HepG2 (cell line): ENCODE measurements around the gene PHLDB1. TPM values are rescaled to one million over a fixed set of nuclear protein-coding genes. Genes with fewer than 3 reads are reported as not detected.
A peak's percentile ranks its signal among the peaks of the same experiment; 100 is the strongest.

Experiments used
- ETV5 ChIP-seq: IDR thresholded peaks from 2 replicates; pipeline ENCODE4 v1.6.1; 2018; ENCODE audit warnings: missing biosample characterization, missing genetic modification reagents, inconsistent platforms, borderline replicate concordance
- KLF15 ChIP-seq: sonication (generic); formaldehyde crosslinking; IDR thresholded peaks from 2 replicates; pipeline ENCODE4 v1.8.1; 2023; ENCODE audit warnings: borderline replicate concordance, mild to moderate bottlenecking, inconsistent platforms, missing genetic modification reagents, mixed read lengths
- SIN3A ChIP-seq: IDR thresholded peaks from 2 replicates; pipeline ENCODE4 v1.6.1; 2011; ENCODE audit warnings: low read depth, mild to moderate bottlenecking, control low read depth, low read length, borderline replicate concordance
- TP53 ChIP-seq: sonication (generic); formaldehyde crosslinking; conservative IDR thresholded peaks from 2 replicates; pipeline ENCODE4 v1.4.0; 2020; ENCODE audit warnings: missing genetic modification reagents
- ZNF773 ChIP-seq: sonication (generic); formaldehyde crosslinking; IDR thresholded peaks from 2 replicates; pipeline ENCODE4 v1.4.0; 2020; ENCODE audit warnings: missing genetic modification reagents, borderline replicate concordance
- ZNF777 ChIP-seq: sonication (generic); formaldehyde crosslinking; IDR thresholded peaks from 2 replicates; pipeline ENCODE4 v1.4.0; 2020; ENCODE audit warnings: missing genetic modification reagents
- ZNF816 ChIP-seq: sonication (generic); formaldehyde crosslinking; IDR thresholded peaks from 2 replicates; pipeline ENCODE4 v1.8.0; 2022; ENCODE audit warnings: missing genetic modification reagents, mild to moderate bottlenecking, borderline replicate concordance
- ZNF883 ChIP-seq: sonication (generic); formaldehyde crosslinking; IDR thresholded peaks from 2 replicates; pipeline ENCODE4 v1.5.1; 2020; ENCODE audit warnings: mild to moderate bottlenecking, missing genetic modification reagents; ENCODE audit errors: not compliant biosample characterization
- polyA plus RNA-seq, 8 experiments: library from polyadenylated mRNA; depleted of rRNA in 3 of 8; stranded (reverse) in 7 of 8; unstranded in 1 of 8; fragments of >200 nt; fragmentation: Illumina TruSeq in 4 of 8; extraction: Trizol in 4 of 8; gene quantifications; 2 replicates each; pipeline versions ENCODE4 v1.2.1 to v1.2.3, GENCODE V29; 2011 to 2016; ENCODE audit warnings: low read depth in 4 of 8, missing spikeins in 1 of 8, mixed read lengths in 1 of 8; ENCODE audit not compliant: insufficient read depth in 1 of 8
- total RNA-seq, 5 experiments: library from RNA; depleted of rRNA; stranded (reverse); fragments of >200 nt; fragmentation: Illumina TruSeq; extraction: Trizol; gene quantifications; 2 replicates each; pipeline ENCODE4 v1.2.3, GENCODE V29; 2016; ENCODE audit warnings: low read depth in 1 of 5
- TF ChIP-seq, protein P1 (sequence below): sonication (generic); formaldehyde crosslinking; IDR thresholded peaks from 2 replicates; pipeline ENCODE4 v1.9.0; 2022; ENCODE audit warnings: low read depth, missing genetic modification reagents
- TF ChIP-seq, protein P2 (sequence below): sonication (generic); formaldehyde crosslinking; IDR thresholded peaks from 2 replicates; pipeline ENCODE4 v1.4.0; 2020; ENCODE audit warnings: missing genetic modification reagents
- TF ChIP-seq, protein P3 (sequence below), 2 experiments: sonication (generic) in 1 of 2; formaldehyde crosslinking in 1 of 2; IDR thresholded peaks; 2 replicates each; pipeline versions ENCODE4 v1.4.0 to v1.6.1; 2018 to 2020; ENCODE audit warnings: missing genetic modification reagents in 2 of 2, borderline replicate concordance in 1 of 2, low read depth in 1 of 2, mild to moderate bottlenecking in 1 of 2, missing biosample characterization in 1 of 2
- TF ChIP-seq, protein P4 (sequence below): sonication (generic); formaldehyde crosslinking; IDR thresholded peaks from 2 replicates; pipeline ENCODE4 v1.5.0; 2020; ENCODE audit warnings: mild to moderate bottlenecking, missing genetic modification reagents
- TF ChIP-seq, protein P5 (sequence below): sonication (generic); formaldehyde crosslinking; conservative IDR thresholded peaks from 2 replicates; pipeline ENCODE4 v1.8.0; 2022; ENCODE audit warnings: low read depth, missing genetic modification reagents

Gene PHLDB1
- total and polyA plus RNA-seq, 2 of the 13 experiments (the other 11 are each of a cell fraction or from before 2014, with no cell fraction given), result 13.8 to 14.2 TPM

DNA sequence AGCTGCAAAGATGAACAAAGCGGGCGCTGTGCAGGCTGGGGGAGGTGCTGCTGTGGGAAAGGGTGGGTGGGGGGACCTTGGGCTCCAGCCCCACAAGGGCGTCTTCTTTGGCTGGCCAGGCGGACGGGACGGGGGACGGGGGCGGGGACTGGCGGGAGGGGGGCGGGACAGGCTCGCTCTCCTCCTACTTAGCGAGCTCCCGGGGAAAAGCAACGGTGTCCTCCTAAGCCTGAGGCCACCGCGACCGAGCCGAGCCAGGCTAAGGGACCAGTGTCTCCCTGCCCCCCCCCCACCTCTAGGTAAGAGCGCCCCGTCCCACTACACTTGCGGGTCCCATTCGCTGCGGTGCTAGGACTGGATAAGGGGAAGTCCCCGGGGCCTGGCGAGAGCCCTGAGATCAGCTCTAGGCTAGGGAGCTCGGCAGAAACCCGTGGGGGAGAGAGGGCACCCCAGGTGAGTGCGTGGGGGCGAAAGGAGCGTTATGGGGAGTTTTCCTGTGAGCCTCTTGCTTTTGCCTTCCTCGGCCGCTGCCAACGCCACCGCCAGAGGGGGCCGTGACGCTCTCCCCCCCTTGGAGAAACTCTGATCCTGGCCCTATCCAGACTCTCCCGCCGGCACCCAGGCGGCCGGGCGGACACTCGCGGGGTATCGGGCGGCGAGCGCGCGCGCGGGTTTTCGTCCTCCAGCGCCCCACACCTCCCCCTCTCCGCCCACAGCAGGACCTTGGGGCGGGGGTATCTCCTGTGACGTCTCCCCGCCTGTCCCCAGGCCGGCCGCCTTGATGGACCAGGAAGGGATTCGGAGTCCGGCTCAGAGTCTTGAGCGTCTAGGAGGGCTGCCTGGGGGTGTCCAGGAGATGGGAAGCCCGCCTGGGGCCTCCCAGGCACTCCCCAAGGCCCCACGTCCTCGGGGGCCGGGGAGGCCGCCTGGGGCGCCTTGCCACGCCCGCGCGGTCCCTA lies at the start of gene PHLDB1 (continued):
- TF ChIP-seq, protein P1, sequence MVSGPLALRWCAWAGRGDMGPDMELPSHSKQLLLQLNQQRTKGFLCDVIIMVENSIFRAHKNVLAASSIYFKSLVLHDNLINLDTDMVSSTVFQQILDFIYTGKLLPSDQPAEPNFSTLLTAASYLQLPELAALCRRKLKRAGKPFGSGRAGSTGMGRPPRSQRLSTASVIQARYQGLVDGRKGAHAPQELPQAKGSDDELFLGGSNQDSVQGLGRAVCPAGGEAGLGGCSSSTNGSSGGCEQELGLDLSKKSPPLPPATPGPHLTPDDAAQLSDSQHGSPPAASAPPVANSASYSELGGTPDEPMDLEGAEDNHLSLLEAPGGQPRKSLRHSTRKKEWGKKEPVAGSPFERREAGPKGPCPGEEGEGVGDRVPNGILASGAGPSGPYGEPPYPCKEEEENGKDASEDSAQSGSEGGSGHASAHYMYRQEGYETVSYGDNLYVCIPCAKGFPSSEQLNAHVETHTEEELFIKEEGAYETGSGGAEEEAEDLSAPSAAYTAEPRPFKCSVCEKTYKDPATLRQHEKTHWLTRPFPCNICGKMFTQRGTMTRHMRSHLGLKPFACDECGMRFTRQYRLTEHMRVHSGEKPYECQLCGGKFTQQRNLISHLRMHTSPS (CRISPR knock-in tag), result no peak
- 0 out of 2 replicates have a peak, but pooled peaks have one; percentile 47 for TF ChIP-seq ZNF816 (CRISPR knock-in tag)
- TF ChIP-seq, protein P2, sequence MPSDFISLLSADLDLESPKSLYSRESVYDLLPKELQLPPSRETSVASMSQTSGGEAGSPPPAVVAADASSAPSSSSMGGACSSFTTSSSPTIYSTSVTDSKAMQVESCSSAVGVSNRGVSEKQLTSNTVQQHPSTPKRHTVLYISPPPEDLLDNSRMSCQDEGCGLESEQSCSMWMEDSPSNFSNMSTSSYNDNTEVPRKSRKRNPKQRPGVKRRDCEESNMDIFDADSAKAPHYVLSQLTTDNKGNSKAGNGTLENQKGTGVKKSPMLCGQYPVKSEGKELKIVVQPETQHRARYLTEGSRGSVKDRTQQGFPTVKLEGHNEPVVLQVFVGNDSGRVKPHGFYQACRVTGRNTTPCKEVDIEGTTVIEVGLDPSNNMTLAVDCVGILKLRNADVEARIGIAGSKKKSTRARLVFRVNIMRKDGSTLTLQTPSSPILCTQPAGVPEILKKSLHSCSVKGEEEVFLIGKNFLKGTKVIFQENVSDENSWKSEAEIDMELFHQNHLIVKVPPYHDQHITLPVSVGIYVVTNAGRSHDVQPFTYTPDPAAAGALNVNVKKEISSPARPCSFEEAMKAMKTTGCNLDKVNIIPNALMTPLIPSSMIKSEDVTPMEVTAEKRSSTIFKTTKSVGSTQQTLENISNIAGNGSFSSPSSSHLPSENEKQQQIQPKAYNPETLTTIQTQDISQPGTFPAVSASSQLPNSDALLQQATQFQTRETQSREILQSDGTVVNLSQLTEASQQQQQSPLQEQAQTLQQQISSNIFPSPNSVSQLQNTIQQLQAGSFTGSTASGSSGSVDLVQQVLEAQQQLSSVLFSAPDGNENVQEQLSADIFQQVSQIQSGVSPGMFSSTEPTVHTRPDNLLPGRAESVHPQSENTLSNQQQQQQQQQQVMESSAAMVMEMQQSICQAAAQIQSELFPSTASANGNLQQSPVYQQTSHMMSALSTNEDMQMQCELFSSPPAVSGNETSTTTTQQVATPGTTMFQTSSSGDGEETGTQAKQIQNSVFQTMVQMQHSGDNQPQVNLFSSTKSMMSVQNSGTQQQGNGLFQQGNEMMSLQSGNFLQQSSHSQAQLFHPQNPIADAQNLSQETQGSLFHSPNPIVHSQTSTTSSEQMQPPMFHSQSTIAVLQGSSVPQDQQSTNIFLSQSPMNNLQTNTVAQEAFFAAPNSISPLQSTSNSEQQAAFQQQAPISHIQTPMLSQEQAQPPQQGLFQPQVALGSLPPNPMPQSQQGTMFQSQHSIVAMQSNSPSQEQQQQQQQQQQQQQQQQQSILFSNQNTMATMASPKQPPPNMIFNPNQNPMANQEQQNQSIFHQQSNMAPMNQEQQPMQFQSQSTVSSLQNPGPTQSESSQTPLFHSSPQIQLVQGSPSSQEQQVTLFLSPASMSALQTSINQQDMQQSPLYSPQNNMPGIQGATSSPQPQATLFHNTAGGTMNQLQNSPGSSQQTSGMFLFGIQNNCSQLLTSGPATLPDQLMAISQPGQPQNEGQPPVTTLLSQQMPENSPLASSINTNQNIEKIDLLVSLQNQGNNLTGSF, result no peak
- TF ChIP-seq, protein P3, sequence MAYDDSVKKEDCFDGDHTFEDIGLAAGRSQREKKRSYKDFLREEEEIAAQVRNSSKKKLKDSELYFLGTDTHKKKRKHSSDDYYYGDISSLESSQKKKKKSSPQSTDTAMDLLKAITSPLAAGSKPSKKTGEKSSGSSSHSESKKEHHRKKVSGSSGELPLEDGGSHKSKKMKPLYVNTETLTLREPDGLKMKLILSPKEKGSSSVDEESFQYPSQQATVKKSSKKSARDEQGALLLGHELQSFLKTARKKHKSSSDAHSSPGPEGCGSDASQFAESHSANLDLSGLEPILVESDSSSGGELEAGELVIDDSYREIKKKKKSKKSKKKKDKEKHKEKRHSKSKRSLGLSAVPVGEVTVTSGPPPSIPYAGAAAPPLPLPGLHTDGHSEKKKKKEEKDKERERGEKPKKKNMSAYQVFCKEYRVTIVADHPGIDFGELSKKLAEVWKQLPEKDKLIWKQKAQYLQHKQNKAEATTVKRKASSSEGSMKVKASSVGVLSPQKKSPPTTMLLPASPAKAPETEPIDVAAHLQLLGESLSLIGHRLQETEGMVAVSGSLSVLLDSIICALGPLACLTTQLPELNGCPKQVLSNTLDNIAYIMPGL (CRISPR knock-in tag; IDR thresholded peaks at IDR 0.05; ENCODE audit: borderline replicate concordance in 1 of 2, low read depth in 1 of 2), result peak; percentile 49 to 68; a peak in 3 of 4 replicates
- no peak for TF ChIP-seq ZNF883 (CRISPR knock-in tag)
- TF ChIP-seq, protein P4, sequence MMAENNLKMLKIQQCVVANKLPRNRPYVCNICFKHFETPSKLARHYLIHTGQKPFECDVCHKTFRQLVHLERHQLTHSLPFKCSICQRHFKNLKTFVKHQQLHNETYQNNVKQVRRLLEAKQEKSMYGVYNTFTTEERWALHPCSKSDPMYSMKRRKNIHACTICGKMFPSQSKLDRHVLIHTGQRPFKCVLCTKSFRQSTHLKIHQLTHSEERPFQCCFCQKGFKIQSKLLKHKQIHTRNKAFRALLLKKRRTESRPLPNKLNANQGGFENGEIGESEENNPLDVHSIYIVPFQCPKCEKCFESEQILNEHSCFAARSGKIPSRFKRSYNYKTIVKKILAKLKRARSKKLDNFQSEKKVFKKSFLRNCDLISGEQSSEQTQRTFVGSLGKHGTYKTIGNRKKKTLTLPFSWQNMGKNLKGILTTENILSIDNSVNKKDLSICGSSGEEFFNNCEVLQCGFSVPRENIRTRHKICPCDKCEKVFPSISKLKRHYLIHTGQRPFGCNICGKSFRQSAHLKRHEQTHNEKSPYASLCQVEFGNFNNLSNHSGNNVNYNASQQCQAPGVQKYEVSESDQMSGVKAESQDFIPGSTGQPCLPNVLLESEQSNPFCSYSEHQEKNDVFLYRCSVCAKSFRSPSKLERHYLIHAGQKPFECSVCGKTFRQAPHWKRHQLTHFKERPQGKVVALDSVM (CRISPR knock-in tag), result peak; percentile 12; the same call in 1 of the 2 replicates
- TF ChIP-seq ZNF773, result no peak
- no peak for TF ChIP-seq ETV5 (CRISPR knock-in tag)
- TF ChIP-seq, protein P5, sequence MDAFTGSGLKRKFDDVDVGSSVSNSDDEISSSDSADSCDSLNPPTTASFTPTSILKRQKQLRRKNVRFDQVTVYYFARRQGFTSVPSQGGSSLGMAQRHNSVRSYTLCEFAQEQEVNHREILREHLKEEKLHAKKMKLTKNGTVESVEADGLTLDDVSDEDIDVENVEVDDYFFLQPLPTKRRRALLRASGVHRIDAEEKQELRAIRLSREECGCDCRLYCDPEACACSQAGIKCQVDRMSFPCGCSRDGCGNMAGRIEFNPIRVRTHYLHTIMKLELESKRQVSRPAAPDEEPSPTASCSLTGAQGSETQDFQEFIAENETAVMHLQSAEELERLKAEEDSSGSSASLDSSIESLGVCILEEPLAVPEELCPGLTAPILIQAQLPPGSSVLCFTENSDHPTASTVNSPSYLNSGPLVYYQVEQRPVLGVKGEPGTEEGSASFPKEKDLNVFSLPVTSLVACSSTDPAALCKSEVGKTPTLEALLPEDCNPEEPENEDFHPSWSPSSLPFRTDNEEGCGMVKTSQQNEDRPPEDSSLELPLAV (CRISPR knock-in tag), result no peak
- TF ChIP-seq TP53, result no peak
- TF ChIP-seq KLF15 (CRISPR knock-in tag), result no peak
- TF ChIP-seq ZNF777, result peak; percentile 42; the same call in 1 of the 2 replicates
- TF ChIP-seq SIN3A, result peak; percentile 21; the same call in 1 of the 2 replicates
